ENCODE results near the gene TENT5C. TPM values are rescaled to one million over a fixed set of nuclear protein-coding genes. Genes with fewer than 3 reads are reported as not detected.

TENT5C gene
- total and polyA plus RNA-seq, 9 of the 15 experiments (the other 6 are each of a cell fraction or from before 2014, with no cell fraction given), result 1.8 to 7.7 (median 4.0) TPM

- TF ChIP-seq, protein P1, sequence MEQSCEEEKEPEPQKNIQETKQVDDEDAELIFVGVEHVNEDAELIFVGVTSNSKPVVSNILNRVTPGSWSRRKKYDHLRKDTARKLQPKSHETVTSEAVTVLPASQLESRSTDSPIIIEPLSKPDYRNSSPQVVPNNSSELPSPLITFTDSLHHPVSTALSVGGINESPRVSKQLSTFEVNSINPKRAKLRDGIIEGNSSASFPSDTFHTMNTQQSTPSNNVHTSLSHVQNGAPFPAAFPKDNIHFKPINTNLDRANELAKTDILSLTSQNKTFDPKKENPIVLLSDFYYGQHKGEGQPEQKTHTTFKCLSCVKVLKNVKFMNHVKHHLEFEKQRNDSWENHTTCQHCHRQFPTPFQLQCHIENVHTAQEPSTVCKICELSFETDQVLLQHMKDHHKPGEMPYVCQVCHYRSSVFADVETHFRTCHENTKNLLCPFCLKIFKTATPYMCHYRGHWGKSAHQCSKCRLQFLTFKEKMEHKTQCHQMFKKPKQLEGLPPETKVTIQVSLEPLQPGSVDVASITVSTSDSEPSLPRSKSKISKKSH (CRISPR knock-in tag; IDR thresholded peaks at IDR 0.05), result no peak
- TF ChIP-seq GATA2 (CRISPR knock-in tag; IDR thresholded peaks at IDR 0.05), result no peak
- no peak for TF ChIP-seq MBD2 (IDR thresholded peaks at IDR 0.05; ENCODE audit: borderline replicate concordance, low read depth)
- TF ChIP-seq EP300 (IDR thresholded peaks at IDR 0.05; ENCODE audit: low read length), result peak; percentile 31; the same call in 1 of the 2 replicates
- no peak for TF ChIP-seq MXI1 (IDR thresholded peaks at IDR 0.05; ENCODE audit: low read depth, low read length)
- no peak for TF ChIP-seq TCF3 (CRISPR knock-in tag; IDR thresholded peaks at IDR 0.05)
- TF ChIP-seq CHCHD3 (CRISPR knock-in tag; IDR thresholded peaks at IDR 0.05), result no peak
- no peak for TF ChIP-seq ZNF121 (CRISPR knock-in tag; conservative IDR thresholded peaks at IDR 0.05)
- no peak for TF ChIP-seq ATF1 (CRISPR knock-in tag; IDR thresholded peaks at IDR 0.05)
- TF ChIP-seq ATF1 (tag; IDR thresholded peaks at IDR 0.05), result peak; percentile 62
- TF ChIP-seq ZNF197 (CRISPR knock-in tag; IDR thresholded peaks at IDR 0.05; ENCODE audit: low read depth), result no peak
- TF ChIP-seq SMAD1 (IDR thresholded peaks at IDR 0.05; ENCODE audit: low read depth, low read length, partially characterized antibody), result peak; percentile 7
- TF ChIP-seq ZNF592 (IDR thresholded peaks at IDR 0.05), result peak; percentile 87; the same call in 1 of the 2 replicates
- TF ChIP-seq ZBTB17 (CRISPR knock-in tag; IDR thresholded peaks at IDR 0.05), result 0 out of 2 replicates have a peak, but pooled peaks have one; percentile 1
- peak; percentile 72 for TF ChIP-seq L3MBTL2 (IDR thresholded peaks at IDR 0.05)
- TF ChIP-seq SNRNP70 (optimal IDR thresholded peaks at IDR 0.05; ENCODE audit: low read depth, low read length), result no peak
- TF ChIP-seq LCOR (CRISPR knock-in tag; IDR thresholded peaks at IDR 0.05), result no peak
- no peak for TF ChIP-seq FOXA3 (CRISPR knock-in tag; conservative IDR thresholded peaks at IDR 0.05 in 1 of 2, IDR thresholded peaks at IDR 0.05 in 1 of 2)
- TF ChIP-seq, protein P2, sequence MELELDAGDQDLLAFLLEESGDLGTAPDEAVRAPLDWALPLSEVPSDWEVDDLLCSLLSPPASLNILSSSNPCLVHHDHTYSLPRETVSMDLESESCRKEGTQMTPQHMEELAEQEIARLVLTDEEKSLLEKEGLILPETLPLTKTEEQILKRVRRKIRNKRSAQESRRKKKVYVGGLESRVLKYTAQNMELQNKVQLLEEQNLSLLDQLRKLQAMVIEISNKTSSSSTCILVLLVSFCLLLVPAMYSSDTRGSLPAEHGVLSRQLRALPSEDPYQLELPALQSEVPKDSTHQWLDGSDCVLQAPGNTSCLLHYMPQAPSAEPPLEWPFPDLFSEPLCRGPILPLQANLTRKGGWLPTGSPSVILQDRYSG (tag; conservative IDR thresholded peaks at IDR 0.05; ENCODE audit: low read depth), result peak; percentile 62
Observed at GRCh38 chr1:117656202-117656641, 50.4 kb downstream of the TENT5C start (continued).

Data from K562 (cell line).